Suppressor macrophage treated with lipopolysaccharide for 4 hours (primary cell): ENCODE data around the gene TMEM53.

ENCODE experiments used
- DNase-seq: peaks from one replicate; pipeline ENCODE4 v3.0.0-alpha.2; 2020

Gene TMEM53

GRCh38 chr1:44645476-44646244 is 28.6 kb downstream of the TMEM53 start:
- DNase-seq = no peak

GRCh38 chr1:44644806-44645205 is 29.5 kb downstream of the TMEM53 start:
- no peak for DNase-seq

GRCh38 chr1:44643721-44644334 is 30.5 kb downstream of the TMEM53 start:
- no peak for DNase-seq

GRCh38 chr1:44642925-44643324 is 31.4 kb downstream of the TMEM53 start:
- DNase-seq = no peak

GRCh38 chr1:44642255-44642654 is 32.0 kb downstream of the TMEM53 start:
- no peak for DNase-seq

GRCh38 chr1:44641126-44642102 is 32.9 kb downstream of the TMEM53 start:
- DNase-seq = no peak

- DNase-seq = no peak
Measured at GRCh38 chr1:44640200-44640853, 34.0 kb downstream of the TMEM53 start.

- no peak for DNase-seq
Measured at GRCh38 chr1:44637702-44638411, 36.4 kb downstream of the TMEM53 start.

GRCh38 chr1:44636688-44637598 is 37.3 kb downstream of the TMEM53 start:
- no peak for DNase-seq

GRCh38 chr1:44636083-44636687 is 38.1 kb downstream of the TMEM53 start:
- no peak for DNase-seq

GRCh38 chr1:44635439-44635838 is 38.8 kb downstream of the TMEM53 start:
- DNase-seq = no peak

GRCh38 chr1:44634606-44635189 is 39.6 kb downstream of the TMEM53 start:
- no peak for DNase-seq

GRCh38 chr1:44632598-44632997 is 41.7 kb downstream of the TMEM53 start:
- DNase-seq = peak; percentile 23

GRCh38 chr1:44631647-44632539 is 42.4 kb downstream of the TMEM53 start:
- DNase-seq = peak; percentile 94

- DNase-seq = no peak
Measured at GRCh38 chr1:44631333-44631646, 43.0 kb downstream of the TMEM53 start.

GRCh38 chr1:44630116-44630515 is 44.2 kb downstream of the TMEM53 start:
- DNase-seq = no peak

- DNase-seq = no peak
Measured at GRCh38 chr1:44628962-44629756, 45.1 kb downstream of the TMEM53 start.

GRCh38 chr1:44625348-44625747 is 48.9 kb downstream of the TMEM53 start:
- DNase-seq = no peak
